IPS-18c (cell line): ENCODE data around the gene SUGCT.

ENCODE experiments used
- H3K4me3 ChIP-seq: 2 replicates; pipeline ENCODE4 v1.7.0; 2013; ENCODE audit warnings: low read depth, mild to moderate bottlenecking, low read length, moderate library complexity; ENCODE audit not compliant: insufficient read depth
- H3K9me3 ChIP-seq: one replicate; pipeline ENCODE4 v1.6.1; 2013; ENCODE audit warnings: mild to moderate bottlenecking, low read length, moderate library complexity; ENCODE audit not compliant: control insufficient read depth, insufficient read depth

The SUGCT gene

GRCh38 chr7:40885503-40885902 lies 750.7 kb downstream of the SUGCT start:
- no peaks in the 10 kb centered on the region for H3K9me3 ChIP-seq
- no peak overlapping the region for H3K4me3 ChIP-seq

GRCh38 chr7:40887099-40887498 lies 752.3 kb downstream of the SUGCT start:
- Histone ChIP-seq H3K4me3 (no peak overlapping the region), H3K9me3 (no peaks in the 10 kb centered on the region)

GRCh38 chr7:40888499-40888898 lies 753.7 kb downstream of the SUGCT start:
- H3K4me3 ChIP-seq: no peak overlapping the region

GRCh38 chr7:40889099-40889498 lies 754.3 kb downstream of the SUGCT start:
- Histone ChIP-seq H3K9me3 (no peaks in the 10 kb centered on the region), H3K4me3 (no peak overlapping the region)

More at GRCh38 chr7:40888499-40888898, 753.7 kb downstream of the SUGCT start:
- H3K9me3 ChIP-seq: no peaks in the 10 kb centered on the region

- Histone ChIP-seq H3K9me3 (no peaks in the 10 kb centered on the region), H3K4me3 (no peak overlapping the region)
Observed at GRCh38 chr7:40889539-40889938, 754.7 kb downstream of the SUGCT start.

GRCh38 chr7:40890088-40890692 lies 755.4 kb downstream of the SUGCT start:
- Histone ChIP-seq H3K4me3 (no peak overlapping the region), H3K9me3 (no peaks in the 10 kb centered on the region)

- Histone ChIP-seq H3K4me3 (no peak overlapping the region), H3K9me3 (no peaks in the 10 kb centered on the region)
Observed at GRCh38 chr7:40891232-40891631, 756.4 kb downstream of the SUGCT start.

GRCh38 chr7:40899151-40899550 lies 764.3 kb downstream of the SUGCT start:
- H3K9me3 ChIP-seq: no peaks in the 10 kb centered on the region
- no peak overlapping the region for H3K4me3 ChIP-seq

- Histone ChIP-seq H3K4me3 (no peak overlapping the region), H3K9me3 (no peaks in the 10 kb centered on the region)
Observed at GRCh38 chr7:40899636-40900507, 765.1 kb downstream of the SUGCT start.

- H3K9me3 ChIP-seq: no peaks in the 10 kb centered on the region
- H3K4me3 ChIP-seq: no peak overlapping the region
Observed at GRCh38 chr7:40903872-40904271, 769.1 kb downstream of the SUGCT start.

GRCh38 chr7:40907286-40907685 lies 772.5 kb downstream of the SUGCT start:
- no peaks in the 10 kb centered on the region for H3K9me3 ChIP-seq

GRCh38 chr7:40909346-40909980 lies 774.7 kb downstream of the SUGCT start:
- no peaks in the 10 kb centered on the region for H3K9me3 ChIP-seq
- H3K4me3 ChIP-seq: no peak overlapping the region

More at GRCh38 chr7:40907286-40907685, 772.5 kb downstream of the SUGCT start:
- H3K4me3 ChIP-seq: no peak overlapping the region
